GM12891 (cell line): Measurements from ENCODE around the gene PHACTR4.

Experiments used
- PAX5 ChIP-seq: IDR thresholded peaks from 2 replicates; pipeline ENCODE4 v1.6.1; 2011; ENCODE audit warnings: low read length, moderate library complexity, mild to moderate bottlenecking; ENCODE audit not compliant: insufficient read depth, severe bottlenecking
- POLR2A ChIP-seq: IDR thresholded peaks from 2 replicates; pipeline ENCODE4 v1.6.1; 2011; ENCODE audit warnings: low read depth, low read length, control low read depth
- POLR2AphosphoS5 ChIP-seq: IDR thresholded peaks from 2 replicates; pipeline ENCODE4 v1.6.1; 2011; ENCODE audit warnings: low read depth, low read length, control low read depth
- POU2F2 ChIP-seq: IDR thresholded peaks from 2 replicates; pipeline ENCODE4 v1.6.1; 2011; ENCODE audit warnings: low read depth, mild to moderate bottlenecking, control low read depth, low read length, moderate library complexity
- SPI1 ChIP-seq: IDR thresholded peaks from 2 replicates; pipeline ENCODE4 v1.6.1; 2011; ENCODE audit warnings: low read depth, low read length, control low read depth
- TAF1 ChIP-seq: IDR thresholded peaks from 2 replicates; pipeline ENCODE4 v1.6.1; 2011; ENCODE audit warnings: low read depth, low read length, control low read depth

- no peak for TF ChIP-seq POLR2AphosphoS5
- TF ChIP-seq POLR2A = no peak
- no peak for TF ChIP-seq PAX5
- TF ChIP-seq TAF1 = no peak
- TF ChIP-seq POU2F2 = no peak
- TF ChIP-seq SPI1 = no peak
Measured at GRCh38 chr1:28340221-28340974, 29.1 kb upstream of the PHACTR4 start.
